Measurements from ENCODE around the gene NUP85.
"Not testable (repeated sequence)": the region's sequence is repeated elsewhere in the genome, so short reads cannot be mapped to it uniquely, and the experiment has no call there.

Gene NUP85

GRCh38 chr17:75205037-75205792 is at the start of gene NUP85:
Gene NUP85 (plus strand): TSS chr17:75205679. CDS start chr17:75205762, 83 bp downstream.
- DNase-seq: peak; percentile 92 to 93

GRCh38 chr17:75158480-75158879 is 47.0 kb upstream of the NUP85 start:
- DNase-seq: not testable (repeated sequence)

GRCh38 chr17:75159196-75160031 is 46.1 kb upstream of the NUP85 start:
- DNase-seq: no peak

- DNase-seq: no peak
These were observed 45.3 kb upstream of the NUP85 start for GRCh38 chr17:75160211-75160610.

- no peak for DNase-seq
These were observed 42.4 kb upstream of the NUP85 start for GRCh38 chr17:75163074-75163473.

GRCh38 chr17:75164606-75165005 is 40.9 kb upstream of the NUP85 start:
- not testable (repeated sequence) for DNase-seq

- DNase-seq: no peak
These were observed 36.5 kb upstream of the NUP85 start for GRCh38 chr17:75168998-75169397.

GRCh38 chr17:75173526-75173925 is 32.0 kb upstream of the NUP85 start:
- no peak for DNase-seq

GRCh38 chr17:75174996-75175395 is 30.5 kb upstream of the NUP85 start:
- no peak for DNase-seq

- no peak for DNase-seq
These were observed 28.9 kb upstream of the NUP85 start for GRCh38 chr17:75176625-75177024.

- DNase-seq: no peak
These were observed 27.0 kb upstream of the NUP85 start for GRCh38 chr17:75178453-75178852.

GRCh38 chr17:75181110-75181509 is 24.4 kb upstream of the NUP85 start:
- no peak for DNase-seq

- DNase-seq: peak; percentile 29 to 42
These were observed 23.7 kb upstream of the NUP85 start for GRCh38 chr17:75181608-75182318.

GRCh38 chr17:75182319-75182568 is 23.2 kb upstream of the NUP85 start:
- no peak for DNase-seq

- DNase-seq: peak; percentile 95 to 96
These were observed 22.7 kb upstream of the NUP85 start, which contains the start of gene SUMO2 for GRCh38 chr17:75182569-75183436. Gene SUMO2 (minus strand): TSS chr17:75182959. CDS start chr17:75182834, 125 bp downstream.

GRCh38 chr17:75183999-75184884 is 21.2 kb upstream of the NUP85 start:
- DNase-seq: no peak

- no peak for DNase-seq
These were observed 16.9 kb upstream of the NUP85 start for GRCh38 chr17:75188614-75189013.

GRCh38 chr17:75191584-75191983 is 13.9 kb upstream of the NUP85 start:
- DNase-seq: no peak

- no peak for DNase-seq
These were observed 10.6 kb upstream of the NUP85 start for GRCh38 chr17:75194879-75195278.

GRCh38 chr17:75199886-75200618 is 5.4 kb upstream of the NUP85 start:
- no peak for DNase-seq

GRCh38 chr17:75205793-75206163 is 299 bp downstream of the NUP85 start:
- no peak for DNase-seq
